GM18519 (cell line): ENCODE data around the gene PGAM1.
"Not testable (repeated sequence)": the region's sequence is repeated elsewhere in the genome, so short reads cannot be mapped to it uniquely, and the experiment has no call there.

ENCODE experiments used
- ATAC-seq: cut with Tn5 transposase; IDR thresholded peaks from one replicate; pipeline ENCODE4 v1.9.1; 2021; ENCODE audit warnings: mild to moderate bottlenecking, moderate library complexity; ENCODE audit not compliant: unreplicated experiment, low FRiP score

Gene PGAM1

GRCh38 chr10:97407211-97407951, 18.6 kb upstream of the PGAM1 start:
- ATAC-seq = peak; percentile 60

- no peak for ATAC-seq
Measured at GRCh38 chr10:97407952-97408248, 18.1 kb upstream of the PGAM1 start.

GRCh38 chr10:97408496-97408992, 17.4 kb upstream of the PGAM1 start:
- no peak for ATAC-seq

GRCh38 chr10:97411406-97411805, 14.6 kb upstream of the PGAM1 start:
- ATAC-seq = no peak

GRCh38 chr10:97412891-97413304, 13.1 kb upstream of the PGAM1 start:
- no peak for ATAC-seq

GRCh38 chr10:97416565-97416964, 9.4 kb upstream of the PGAM1 start:
- no peak for ATAC-seq

- not testable (repeated sequence) for ATAC-seq
Measured at GRCh38 chr10:97423757-97424098, 2.3 kb upstream of the PGAM1 start.

- no peak for ATAC-seq
Measured at GRCh38 chr10:97426776-97427570, 982 bp downstream of the PGAM1 start.

GRCh38 chr10:97427571-97428179, 1.7 kb downstream of the PGAM1 start:
- no peak for ATAC-seq

GRCh38 chr10:97428572-97428981, 2.6 kb downstream of the PGAM1 start:
- no peak for ATAC-seq

GRCh38 chr10:97434055-97434454, 8.1 kb downstream of the PGAM1 start:
- ATAC-seq = no peak

GRCh38 chr10:97434557-97434956, 8.6 kb downstream of the PGAM1 start:
- no peak for ATAC-seq

GRCh38 chr10:97435211-97435610, 9.2 kb downstream of the PGAM1 start:
- ATAC-seq = no peak

GRCh38 chr10:97442277-97442676, 16.3 kb downstream of the PGAM1 start:
- no peak for ATAC-seq

GRCh38 chr10:97444212-97444611, 18.2 kb downstream of the PGAM1 start:
- no peak for ATAC-seq

GRCh38 chr10:97445357-97445721, 19.3 kb downstream of the PGAM1 start:
- no peak for ATAC-seq

GRCh38 chr10:97445722-97446639, 20.0 kb downstream of the PGAM1 start, which contains the start of the genes EXOSC1 and ZDHHC16:
Gene EXOSC1, minus strand, starts transcription at chr10:97446006. Its CDS starts 21 bp downstream, at chr10:97445985.
Gene ZDHHC16, plus strand, starts transcription at chr10:97446175. Its CDS starts 5,501 bp downstream, at chr10:97451676.
- ATAC-seq = peak; percentile 95

- ATAC-seq = no peak
Measured at GRCh38 chr10:97450828-97451227, 24.8 kb downstream of the PGAM1 start.

GRCh38 chr10:97451605-97452004, 25.6 kb downstream of the PGAM1 start:
- no peak for ATAC-seq

- ATAC-seq = no peak
Measured at GRCh38 chr10:97452352-97452751, 26.4 kb downstream of the PGAM1 start.
